Measurements from ENCODE around the gene OR52N2. TPM values are rescaled to one million over a fixed set of nuclear protein-coding genes. Genes with fewer than 3 reads are reported as not detected.

OR52N2 gene
- polyA plus RNA-seq, 1 donor (not counting 4 experiments of a cell fraction or from before 2014, with no cell fraction given): not detected

GRCh38 chr11:5865826-5866225 is 57.1 kb downstream of the OR52N2 start:
- FAIRE-seq (no peak), DNase-seq (ENCODE audit: low read depth, low spot score) (no peak)
- no peaks in the 10 kb centered on the region for H3K9me3 ChIP-seq (ENCODE audit: control insufficient read depth, low read depth, low read length)
- H3K79me2 ChIP-seq (ENCODE audit: control insufficient read depth, insufficient read depth, low read length): no peaks in the 10 kb centered on the region
- no peaks in the 10 kb centered on the region for H3K36me3 ChIP-seq (ENCODE audit: control insufficient read depth in 2 of 2, extremely low read depth in 1 of 2, insufficient read depth in 2 of 2, low read length in 2 of 2)
- dilution Hi-C loops (cut with MboI; ENCODE audit: extremely low pct_ligation_motif_present, low sequenced_read_pairs): no loop called here
- H3K4me3 ChIP-seq (ENCODE audit: control insufficient read depth in 2 of 3, extremely low read depth in 1 of 3, insufficient read depth in 2 of 3, low read depth in 1 of 3, low read length in 3 of 3): no peak overlapping the region
- H3K9me1 ChIP-seq (ENCODE audit: control insufficient read depth, extremely low read depth, insufficient read depth, low read length): no peaks in the 10 kb centered on the region
- H3K4me1 ChIP-seq (ENCODE audit: control insufficient read depth, extremely low read depth, insufficient read depth, low read length): no peaks in the 10 kb centered on the region
- TF ChIP-seq EZH2 (IDR thresholded peaks at IDR 0.05; ENCODE audit: low read length) (no peak), CTCF (optimal IDR thresholded peaks at IDR 0.05 in 1 of 3, IDR thresholded peaks at IDR 0.05 in 1 of 3, conservative IDR thresholded peaks at IDR 0.05 in 1 of 3; ENCODE audit: extremely low read depth in 1 of 3, insufficient read depth in 2 of 3, low read length in 3 of 3) (no peak)
- H2AFZ ChIP-seq (ENCODE audit: control insufficient read depth, low read length): no peak overlapping the region
- H3K27ac ChIP-seq (ENCODE audit: control insufficient read depth, insufficient read depth, low read length): no peak overlapping the region
- no peak overlapping the region for H3K4me2 ChIP-seq (ENCODE audit: control insufficient read depth, extremely low read depth, insufficient read depth, low read depth, low read length)
- no peaks in the 10 kb centered on the region for H3K27me3 ChIP-seq (ENCODE audit: control insufficient read depth, extremely low read depth, insufficient read depth, low read length)
- no peak overlapping the region for H3K9ac ChIP-seq (ENCODE audit: control insufficient read depth, extremely low read depth, insufficient read depth, low read length)
- no peaks in the 10 kb centered on the region for H4K20me1 ChIP-seq (ENCODE audit: control insufficient read depth, extremely low read depth, insufficient read depth, low read length)

Other genes starting within 250 kb of the OR52N2 start
- gene OR52B6, start 228.0 kb upstream of the OR52N2 start, polyA plus RNA-seq: not detected in 3 replicates
- 3.9 to 5.2 TPM (median 4.5 TPM) in 3 replicates for gene TRIM6, start 212.3 kb upstream of the OR52N2 start, polyA plus RNA-seq
- 13.7 to 20.5 TPM (median 15.8 TPM) in 3 replicates for gene TRIM34, start 183.9 kb upstream of the OR52N2 start, polyA plus RNA-seq
- 23.2 to 34.6 TPM (median 26.3 TPM) in 3 replicates for gene TRIM5, start 123.8 kb upstream of the OR52N2 start, polyA plus RNA-seq
- gene TRIM22, start 119.1 kb upstream of the OR52N2 start, polyA plus RNA-seq: 86.0 to 119 TPM (median 117 TPM) in 3 replicates
- 0.04 TPM in 1 of 3 replicates, not detected in the others for gene OR56B1, start 72.5 kb upstream of the OR52N2 start, polyA plus RNA-seq
- gene OR52N4, start 54.7 kb upstream of the OR52N2 start, polyA plus RNA-seq: 0.23 TPM in 1 of 3 replicates, not detected in the others
- not detected in 3 replicates for gene OR52N5, start 25.6 kb upstream of the OR52N2 start, polyA plus RNA-seq
- not detected in 3 replicates for gene OR52N1, start 17.7 kb upstream of the OR52N2 start, polyA plus RNA-seq
- not detected in 3 replicates for gene OR52E6, start 33.0 kb downstream of the OR52N2 start, polyA plus RNA-seq
- not detected in 3 replicates for gene OR52E8, start 48.8 kb downstream of the OR52N2 start, polyA plus RNA-seq
- gene OR52E4, start 71.7 kb downstream of the OR52N2 start, polyA plus RNA-seq: not detected in 3 replicates
- gene OR52E5, start 84.3 kb downstream of the OR52N2 start, polyA plus RNA-seq: not detected in 3 replicates
- not detected in 3 replicates for gene OR56A3, start 133.3 kb downstream of the OR52N2 start, polyA plus RNA-seq
- not detected in 3 replicates for gene OR56A5, start 159.6 kb downstream of the OR52N2 start, polyA plus RNA-seq
- gene OR52L1, start 178.1 kb downstream of the OR52N2 start, polyA plus RNA-seq: not detected in 3 replicates
- gene OR56A4, start 198.0 kb downstream of the OR52N2 start, polyA plus RNA-seq: not detected in 3 replicates
- not detected in 3 replicates for gene OR56A1, start 221.8 kb downstream of the OR52N2 start, polyA plus RNA-seq